Muscle layer of colon (tissue), 2 donors: Measurements from ENCODE around the gene SLC4A4.

ENCODE experiments used
- H3K27ac ChIP-seq: one replicate; pipeline ENCODE4 v1.7.0; 2013; ENCODE audit warnings: low read depth, mild to moderate bottlenecking, low read length, moderate library complexity
- H3K27me3 ChIP-seq, 2 donors: one replicate each; pipeline ENCODE4 v1.7.0; 2013; ENCODE audit warnings: low read length in 2 of 2, mild to moderate bottlenecking in 2 of 2; ENCODE audit not compliant: insufficient read depth in 2 of 2, control insufficient read depth in 1 of 2
- H3K36me3 ChIP-seq: one replicate; pipeline ENCODE4 v1.7.0; 2013; ENCODE audit warnings: mild to moderate bottlenecking, low read length; ENCODE audit not compliant: insufficient read depth
- H3K4me1 ChIP-seq: one replicate; pipeline ENCODE4 v1.7.0; 2013; ENCODE audit warnings: mild to moderate bottlenecking, low read length; ENCODE audit not compliant: insufficient read depth
- H3K4me3 ChIP-seq, 2 donors: one replicate each; pipeline ENCODE4 v1.7.0; 2013; ENCODE audit warnings: low read length in 2 of 2, low read depth in 1 of 2, mild to moderate bottlenecking in 1 of 2, moderate library complexity in 1 of 2
- H3K9ac ChIP-seq: one replicate; pipeline ENCODE4 v1.7.0; 2013; ENCODE audit warnings: low read length
- H3K9me3 ChIP-seq: one replicate; pipeline ENCODE4 v1.7.0; 2013; ENCODE audit warnings: mild to moderate bottlenecking, low read length
- donor health status: abdominal sarcoma.
- donor health status: Adenocarcinoma of cecum.

Gene SLC4A4

GRCh38 chr4:71307729-71308128 lies 31.1 kb upstream of the SLC4A4 start:
- Histone ChIP-seq H3K4me1 (no peaks in the 10 kb centered on the region), H3K4me3 (no peak overlapping the region), H3K9ac (no peak overlapping the region), H3K36me3 (no peaks in the 10 kb centered on the region), H3K9me3 (no peaks in the 10 kb centered on the region), H3K27me3 (no peaks in the 10 kb centered on the region), H3K27ac (no peak overlapping the region)

- Histone ChIP-seq H3K4me3 (no peak overlapping the region), H3K36me3 (no peaks in the 10 kb centered on the region), H3K9ac (no peak overlapping the region), H3K4me1 (no peaks in the 10 kb centered on the region), H3K27me3 (no peaks in the 10 kb centered on the region), H3K9me3 (no peaks in the 10 kb centered on the region), H3K27ac (no peak overlapping the region)
Observed at GRCh38 chr4:71322425-71322824, 16.4 kb upstream of the SLC4A4 start.

GRCh38 chr4:71333368-71333767 lies 5.5 kb upstream of the SLC4A4 start:
- Histone ChIP-seq H3K9me3 (no peaks in the 10 kb centered on the region), H3K36me3 (no peaks in the 10 kb centered on the region), H3K4me3 (no peak overlapping the region), H3K4me1 (no peaks in the 10 kb centered on the region), H3K27me3 (no peaks in the 10 kb centered on the region), H3K27ac (no peak overlapping the region), H3K9ac (no peak overlapping the region)

GRCh38 chr4:71333960-71334359 lies 4.9 kb upstream of the SLC4A4 start:
- no peaks in the 10 kb centered on the region for H3K27me3 ChIP-seq
- no peaks in the 10 kb centered on the region for H3K9me3 ChIP-seq
- H3K9ac ChIP-seq = no peak overlapping the region
- H3K4me3 ChIP-seq = no peak overlapping the region
- H3K27ac ChIP-seq = no peak overlapping the region
- no peaks in the 10 kb centered on the region for H3K36me3 ChIP-seq
- no peaks in the 10 kb centered on the region for H3K4me1 ChIP-seq

- no peak overlapping the region for H3K27ac ChIP-seq
- no peaks in the 10 kb centered on the region for H3K4me1 ChIP-seq
Observed at GRCh38 chr4:71334465-71334882, 4.3 kb upstream of the SLC4A4 start.

GRCh38 chr4:71343670-71344466 lies 5.0 kb downstream of the SLC4A4 start:
- no peaks in the 10 kb centered on the region for H3K27me3 ChIP-seq
- no peak overlapping the region for H3K27ac ChIP-seq
- H3K36me3 ChIP-seq = no peaks in the 10 kb centered on the region
- H3K9ac ChIP-seq = no peak overlapping the region
- no peak overlapping the region for H3K4me3 ChIP-seq
- H3K9me3 ChIP-seq = no peaks in the 10 kb centered on the region
- H3K4me1 ChIP-seq = no peaks in the 10 kb centered on the region

More at GRCh38 chr4:71334465-71334882, 4.3 kb upstream of the SLC4A4 start:
- H3K27me3 ChIP-seq = no peaks in the 10 kb centered on the region
- H3K4me3 ChIP-seq = no peak overlapping the region
- H3K9me3 ChIP-seq = no peaks in the 10 kb centered on the region
- no peaks in the 10 kb centered on the region for H3K36me3 ChIP-seq
- H3K9ac ChIP-seq = no peak overlapping the region

- H3K9ac ChIP-seq = no peak overlapping the region
- no peaks in the 10 kb centered on the region for H3K27me3 ChIP-seq
- H3K4me1 ChIP-seq = no peaks in the 10 kb centered on the region
- H3K4me3 ChIP-seq = no peak overlapping the region
- H3K27ac ChIP-seq = no peak overlapping the region
- no peaks in the 10 kb centered on the region for H3K9me3 ChIP-seq
- H3K36me3 ChIP-seq = no peaks in the 10 kb centered on the region
Observed at GRCh38 chr4:71346710-71347109, 7.9 kb downstream of the SLC4A4 start.

- Histone ChIP-seq H3K27ac (no peak overlapping the region), H3K9me3 (no peaks in the 10 kb centered on the region)
Observed at GRCh38 chr4:71348586-71348985, 9.8 kb downstream of the SLC4A4 start.

GRCh38 chr4:71355045-71355444 lies 16.2 kb downstream of the SLC4A4 start:
- no peaks in the 10 kb centered on the region for H3K4me1 ChIP-seq
- no peak overlapping the region for H3K4me3 ChIP-seq
- H3K27ac ChIP-seq = no peak overlapping the region
- no peaks in the 10 kb centered on the region for H3K27me3 ChIP-seq
- no peak overlapping the region for H3K9ac ChIP-seq
- no peaks in the 10 kb centered on the region for H3K36me3 ChIP-seq
- no peaks in the 10 kb centered on the region for H3K9me3 ChIP-seq

More at GRCh38 chr4:71348586-71348985, 9.8 kb downstream of the SLC4A4 start:
- Histone ChIP-seq H3K4me3 (no peak overlapping the region), H3K27me3 (no peaks in the 10 kb centered on the region), H3K36me3 (no peaks in the 10 kb centered on the region), H3K4me1 (no peaks in the 10 kb centered on the region), H3K9ac (no peak overlapping the region)

- no peaks in the 10 kb centered on the region for H3K36me3 ChIP-seq
- H3K4me1 ChIP-seq = no peaks in the 10 kb centered on the region
- no peaks in the 10 kb centered on the region for H3K27me3 ChIP-seq
- H3K9ac ChIP-seq = no peak overlapping the region
- no peak overlapping the region for H3K4me3 ChIP-seq
- H3K9me3 ChIP-seq = no peaks in the 10 kb centered on the region
- no peak overlapping the region for H3K27ac ChIP-seq
Observed at GRCh38 chr4:71355971-71356370, 17.2 kb downstream of the SLC4A4 start.

- no peak overlapping the region for H3K27ac ChIP-seq
- no peaks in the 10 kb centered on the region for H3K4me1 ChIP-seq
- H3K4me3 ChIP-seq = no peak overlapping the region
- no peak overlapping the region for H3K9ac ChIP-seq
- H3K9me3 ChIP-seq = no peaks in the 10 kb centered on the region
- no peaks in the 10 kb centered on the region for H3K36me3 ChIP-seq
- H3K27me3 ChIP-seq = no peaks in the 10 kb centered on the region
Observed at GRCh38 chr4:71356924-71357663, 18.3 kb downstream of the SLC4A4 start.
